IPS-18c (cell line): ENCODE data around the gene LHX6.

Experiments used
- H3K4me3 ChIP-seq: 2 replicates; pipeline ENCODE4 v1.7.0; 2013; ENCODE audit warnings: low read depth, mild to moderate bottlenecking, low read length, moderate library complexity; ENCODE audit not compliant: insufficient read depth
- H3K9me3 ChIP-seq: one replicate; pipeline ENCODE4 v1.6.1; 2013; ENCODE audit warnings: mild to moderate bottlenecking, low read length, moderate library complexity; ENCODE audit not compliant: control insufficient read depth, insufficient read depth

The LHX6 gene

DNA sequence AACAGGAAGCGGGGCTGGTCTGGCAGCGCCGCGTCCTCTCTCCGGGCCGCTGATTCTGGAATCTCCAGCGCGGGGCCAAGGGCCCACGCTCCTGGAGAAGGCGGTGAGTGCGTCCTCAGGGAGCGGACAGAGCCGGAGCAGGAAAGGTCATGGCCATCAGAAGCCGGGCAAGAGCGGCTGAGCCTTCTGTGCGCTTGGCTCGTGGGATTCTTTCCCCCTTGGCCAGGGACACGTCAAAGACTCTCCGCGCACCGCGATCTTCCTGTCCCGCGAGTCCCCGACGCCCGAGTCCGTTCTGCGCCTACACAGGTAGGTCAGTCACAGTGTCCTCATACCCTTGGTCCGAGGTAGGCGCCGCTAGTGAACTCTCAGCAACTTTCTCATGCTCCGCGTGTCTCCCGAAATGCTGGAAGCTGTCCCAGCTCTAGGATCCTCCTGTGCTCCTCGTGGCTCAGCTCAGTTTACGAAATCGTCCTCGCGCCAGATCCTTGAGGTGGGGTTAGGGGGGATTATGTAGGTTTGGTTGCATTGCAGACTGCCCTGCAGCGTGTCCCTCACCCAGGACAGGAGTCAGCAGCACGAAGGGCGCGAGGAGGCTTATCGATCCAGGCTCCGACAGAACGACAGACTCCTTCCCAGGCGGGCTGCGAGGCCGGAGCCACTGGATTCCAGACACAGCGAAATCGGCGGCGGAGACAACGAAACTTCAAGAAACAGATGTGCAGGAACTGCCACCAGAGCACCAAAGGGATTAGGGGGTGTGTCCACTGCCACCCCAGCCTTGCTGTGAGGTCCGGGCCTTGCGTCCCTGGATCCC is 8.7 kb downstream of the LHX6 start:
- peak overlapping the region; percentile 48 for H3K4me3 ChIP-seq

DNA sequence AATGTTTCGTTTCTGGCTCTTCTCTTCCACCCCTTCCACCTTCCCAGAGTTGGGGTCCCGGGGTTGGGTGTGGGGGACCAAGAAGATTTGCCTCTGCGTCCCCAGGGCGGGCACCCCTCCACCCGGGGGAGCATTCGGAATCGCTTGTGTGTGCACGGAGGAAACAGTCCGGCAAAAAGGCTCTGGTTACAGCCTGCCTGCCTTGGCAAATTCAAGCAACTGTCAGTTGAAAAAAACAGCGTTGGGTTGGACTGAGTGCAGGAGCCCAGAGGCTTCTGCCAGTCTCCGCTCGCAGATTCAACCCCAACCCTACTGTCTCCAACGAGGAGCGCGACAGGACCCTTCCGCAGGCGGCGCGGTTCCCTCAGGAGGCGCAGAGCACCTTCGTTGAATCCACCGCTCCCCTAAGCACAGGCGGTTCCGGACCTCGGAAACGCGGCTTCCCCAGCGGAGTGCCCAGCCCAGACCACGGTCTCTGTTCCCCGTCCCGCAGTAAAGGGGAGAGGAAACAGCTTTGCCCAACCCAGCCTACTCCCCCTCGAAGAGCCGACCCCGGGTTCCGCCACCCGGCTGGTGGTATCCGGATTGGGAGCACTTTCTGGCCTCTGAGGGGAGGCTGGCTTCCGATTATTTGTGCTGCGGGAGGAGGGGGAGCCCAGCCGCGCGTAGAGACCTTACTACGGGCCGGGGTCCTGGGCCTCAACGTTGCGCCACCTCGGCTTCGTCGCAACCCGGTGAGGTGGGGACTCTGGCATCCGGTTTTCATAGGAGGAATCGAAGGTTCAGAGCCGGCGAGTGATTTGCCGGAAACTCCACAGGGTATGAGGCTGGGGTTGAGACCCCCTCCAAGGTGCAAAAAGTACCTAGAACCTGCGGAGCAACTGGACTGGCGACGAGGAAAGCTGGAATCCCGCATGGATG is 9.6 kb downstream of the LHX6 start:
- H3K4me3 ChIP-seq = peak overlapping the region; percentile 48
- peaks cover 4% of the 10 kb centered on the region for H3K9me3 ChIP-seq

More for the DNA sequence above, 8.7 kb downstream of the LHX6 start:
- H3K9me3 ChIP-seq = peaks cover 4% of the 10 kb centered on the region

DNA sequence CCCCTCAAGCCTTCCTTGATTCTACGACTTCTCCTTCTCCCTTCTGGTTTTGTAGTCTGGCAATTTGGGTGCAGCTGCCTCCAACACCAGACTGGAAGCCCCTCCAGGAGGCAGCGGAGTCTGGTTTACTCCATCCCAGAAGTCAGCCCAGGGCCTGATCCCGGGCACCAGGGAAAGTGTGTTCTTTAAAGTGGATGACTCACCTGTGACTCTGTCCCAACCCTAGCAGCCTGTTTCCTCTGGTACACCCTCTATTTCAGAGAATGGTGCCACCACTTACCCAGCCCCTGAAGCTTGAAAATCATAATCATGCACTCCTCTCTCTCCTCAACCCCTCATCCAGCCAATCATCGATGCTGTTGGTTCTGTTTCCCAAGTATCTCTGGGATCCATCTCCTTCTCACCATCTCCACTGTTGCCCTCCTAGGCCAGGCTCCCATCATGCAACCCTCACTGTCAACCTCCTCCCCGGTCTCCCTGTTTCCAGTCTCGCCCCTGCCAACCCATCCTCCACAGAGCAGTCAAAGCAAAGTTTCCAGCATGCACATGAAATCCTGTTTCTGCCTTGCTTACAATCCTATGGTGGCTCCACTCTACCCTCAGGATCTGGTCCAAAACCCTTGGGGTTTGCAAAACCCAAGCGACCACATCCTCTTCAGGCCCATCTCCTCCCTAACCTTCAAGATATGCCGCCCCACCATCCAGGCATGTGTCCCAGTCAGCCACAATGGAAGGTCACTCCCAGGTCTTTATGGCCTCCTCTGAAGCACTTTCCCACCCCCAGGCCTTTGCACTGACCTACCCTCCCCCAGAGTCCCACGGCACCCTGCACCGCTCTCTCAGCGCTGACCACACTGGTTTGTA is 10.5 kb downstream of the LHX6 start:
- H3K4me3 ChIP-seq = peak overlapping the region; percentile 48; the same call in 1 of the 2 replicates
- H3K9me3 ChIP-seq = peaks cover 2% of the 10 kb centered on the region

DNA sequence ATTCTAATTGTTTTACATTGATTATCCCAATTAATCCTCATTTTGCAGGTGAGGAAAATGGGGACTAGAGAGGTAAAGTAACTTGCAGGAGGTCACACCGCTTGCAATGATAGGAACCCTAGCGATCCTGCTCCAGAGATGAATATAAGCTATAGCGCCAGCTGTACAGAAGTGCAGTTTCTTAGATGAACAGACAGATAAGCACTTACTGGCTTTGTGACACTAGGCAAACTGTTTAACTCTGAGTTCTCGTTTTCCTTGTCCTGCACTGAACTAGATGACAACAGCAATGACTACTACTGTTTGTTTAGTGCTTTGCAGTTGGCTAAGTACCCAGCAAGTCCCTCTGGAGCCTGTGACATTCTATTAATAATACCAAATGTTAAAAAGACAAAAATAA is 11.1 kb downstream of the LHX6 start:
- H3K9me3 ChIP-seq = peaks cover 2% of the 10 kb centered on the region
- no peak overlapping the region for H3K4me3 ChIP-seq

DNA sequence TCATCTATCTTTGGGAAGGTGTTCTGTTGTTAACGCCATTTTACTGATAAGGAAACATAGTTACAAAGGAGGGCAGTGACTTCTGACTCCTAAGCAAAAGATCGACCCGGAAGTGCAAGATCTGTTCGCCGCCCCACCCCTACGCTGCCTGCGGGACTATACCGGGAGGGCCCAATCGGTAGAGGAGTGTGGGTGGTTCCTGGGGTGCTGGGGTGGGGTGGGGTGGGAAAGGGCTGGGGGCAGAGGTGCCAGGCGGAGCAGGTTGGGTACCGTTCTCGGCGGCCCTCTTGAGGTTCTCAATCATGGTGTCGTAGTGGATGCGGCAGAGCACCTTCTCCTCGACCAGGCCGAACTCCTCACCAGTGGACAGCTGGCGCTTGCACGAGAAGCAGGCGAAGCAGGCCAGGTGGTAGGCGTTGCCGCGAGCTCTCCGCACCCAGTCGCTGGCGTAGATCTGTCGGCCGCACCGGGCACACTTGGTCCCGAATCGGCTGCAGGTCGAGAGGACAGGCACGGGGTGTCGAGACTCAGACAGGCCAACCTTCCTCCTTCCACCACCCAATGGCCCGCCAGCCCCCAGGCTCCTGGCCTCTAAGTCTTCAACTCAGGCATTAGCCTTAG is 11.8 kb downstream of the LHX6 start:
- peak overlapping the region; percentile 11; the same call in 1 of the 2 replicates for H3K4me3 ChIP-seq
- H3K9me3 ChIP-seq = peaks cover 2% of the 10 kb centered on the region

DNA sequence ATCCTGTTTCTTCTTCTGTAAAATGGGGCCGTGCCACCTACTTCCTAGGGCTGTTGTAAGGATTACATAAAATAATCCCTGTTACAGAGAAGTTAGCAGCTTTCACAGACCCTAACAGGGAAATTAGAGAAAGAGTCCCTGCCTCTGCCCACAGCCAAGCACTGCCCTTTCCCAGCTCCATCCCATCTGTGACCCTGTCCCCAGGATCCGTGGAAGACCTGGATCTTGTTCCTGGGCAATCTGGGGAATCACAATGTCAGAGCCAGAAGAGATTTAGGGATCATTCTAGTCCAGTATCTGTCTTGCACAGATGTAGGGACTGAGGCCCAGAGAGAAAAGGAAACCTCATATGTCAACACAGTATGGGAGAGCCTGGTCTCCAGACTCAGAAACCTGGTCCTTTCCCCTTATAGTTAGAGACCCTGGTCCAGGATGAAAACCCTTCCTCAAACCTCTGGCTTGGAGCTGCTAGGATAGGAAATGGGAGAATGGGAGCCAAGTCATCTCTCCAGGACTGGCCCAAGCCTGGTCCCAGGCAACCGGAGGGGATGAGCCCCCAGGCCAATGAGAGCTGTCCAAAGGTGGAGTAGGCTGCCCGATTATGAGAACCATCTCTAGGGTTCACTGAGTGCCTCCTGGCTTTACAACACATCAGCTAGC is 12.5 kb downstream of the LHX6 start:
- no peak overlapping the region for H3K4me3 ChIP-seq

DNA sequence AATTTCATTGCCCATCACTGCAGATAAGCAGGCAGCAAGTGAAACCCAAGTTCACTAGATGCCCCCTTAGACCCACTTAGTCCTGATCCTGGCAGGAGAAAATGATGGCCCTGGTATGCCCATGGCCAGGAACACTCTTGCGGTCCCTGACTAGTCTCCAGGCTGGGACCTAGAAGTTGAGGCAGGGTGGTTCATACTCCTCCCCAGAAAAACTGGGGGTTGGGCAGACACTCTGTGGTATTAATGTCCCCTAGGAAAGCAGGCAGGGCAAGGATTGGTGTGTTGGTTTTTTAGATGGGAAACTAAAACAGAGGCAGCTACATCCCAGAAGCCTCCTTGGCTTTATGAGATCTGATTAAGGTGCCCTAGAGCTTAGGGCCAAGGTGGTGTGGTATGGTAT is 13.1 kb downstream of the LHX6 start:
- Histone ChIP-seq H3K4me3 (no peak overlapping the region), H3K9me3 (peaks cover 2% of the 10 kb centered on the region)

More for the DNA sequence above, 12.5 kb downstream of the LHX6 start:
- peaks cover 2% of the 10 kb centered on the region for H3K9me3 ChIP-seq

DNA sequence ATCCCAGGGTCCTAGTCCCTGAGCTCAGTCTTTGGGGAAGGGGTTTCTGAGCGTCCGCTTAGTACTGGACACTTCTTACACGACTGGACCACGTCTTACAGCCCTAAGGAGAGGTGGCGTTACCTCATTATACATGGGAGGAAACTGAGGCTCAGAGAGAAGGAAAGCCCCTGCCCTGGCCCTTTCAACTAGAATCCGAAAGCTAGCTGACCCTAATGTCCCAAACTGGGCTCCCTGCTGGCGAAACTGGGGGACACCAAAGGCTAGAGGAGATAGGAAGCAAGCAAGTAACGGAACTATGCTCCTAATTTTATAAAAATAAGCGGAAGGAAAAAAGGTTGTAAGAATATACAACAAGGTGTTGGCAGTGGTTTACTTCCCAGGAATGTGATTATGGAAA is 14.2 kb downstream of the LHX6 start:
- peaks cover 2% of the 10 kb centered on the region for H3K9me3 ChIP-seq
- peak overlapping the region; percentile 49 for H3K4me3 ChIP-seq

DNA sequence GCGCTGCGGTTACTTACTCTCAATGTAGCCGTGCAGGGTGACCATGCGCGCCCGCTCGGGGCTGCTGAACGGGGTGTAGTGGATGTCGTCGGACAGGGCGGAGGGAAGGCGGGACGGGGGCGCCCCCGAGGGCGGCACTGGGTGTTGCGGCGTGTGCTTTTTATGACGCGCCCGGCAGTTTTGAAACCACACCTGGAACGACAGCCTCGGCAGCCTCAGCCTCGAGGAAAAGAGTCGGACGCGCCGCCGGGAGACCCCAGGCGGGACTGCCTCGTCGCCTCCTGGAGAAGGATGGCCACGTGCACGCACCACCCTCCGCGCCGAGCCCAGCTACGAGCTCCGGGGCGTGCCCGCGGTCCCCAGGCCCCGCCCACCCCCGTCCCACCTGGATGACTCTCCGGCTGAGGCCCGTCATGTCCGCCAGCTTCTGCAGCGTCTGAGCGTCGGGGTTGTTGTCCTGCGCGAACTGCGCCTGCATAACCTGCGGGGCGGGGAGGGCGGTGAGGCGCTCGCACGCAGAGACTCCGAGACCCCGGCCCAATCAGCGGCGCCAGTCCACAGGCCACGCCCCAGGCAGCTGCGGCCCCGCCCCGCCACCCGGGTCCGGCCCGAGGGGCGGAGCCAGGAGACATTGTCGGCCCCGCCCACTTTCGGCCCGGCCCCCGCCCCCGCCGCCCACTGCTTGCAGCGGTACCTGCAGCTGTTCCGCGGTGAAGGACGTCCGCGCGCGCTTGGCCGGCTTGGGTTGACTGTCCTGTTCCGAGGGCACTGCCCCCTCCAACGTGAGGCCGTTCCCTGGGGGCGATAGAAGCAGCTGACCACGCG is 15.0 kb downstream of the LHX6 start:
- H3K4me3 ChIP-seq = peak overlapping the region; percentile 49
- no peaks in the 10 kb centered on the region for H3K9me3 ChIP-seq

DNA sequence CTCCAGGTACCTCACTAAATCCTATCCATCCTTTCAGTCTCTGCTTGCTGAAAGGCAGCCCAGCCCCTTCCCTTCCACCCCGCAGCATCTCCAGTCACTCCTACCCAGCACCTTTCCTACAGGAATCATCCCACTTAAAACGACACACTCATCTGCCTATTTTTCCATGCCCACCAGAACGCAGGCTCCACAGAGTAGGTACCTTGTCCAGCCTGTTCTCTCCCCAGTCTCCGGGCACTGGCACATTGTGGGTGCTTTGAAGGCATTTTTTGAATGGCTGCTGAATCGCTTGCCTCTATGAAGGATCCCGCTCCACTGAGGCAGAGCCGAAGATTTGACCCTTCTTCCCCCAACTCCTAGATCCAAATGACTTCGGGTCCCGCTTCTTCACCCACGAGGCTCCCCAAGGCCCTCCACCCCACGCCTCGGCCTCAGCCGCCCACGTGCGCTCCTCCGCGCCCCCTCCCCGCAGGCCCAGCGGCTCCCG is 15.6 kb downstream of the LHX6 start:
- Histone ChIP-seq H3K4me3 (peak overlapping the region; percentile 49; the same call in 1 of the 2 replicates), H3K9me3 (no peaks in the 10 kb centered on the region)

DNA sequence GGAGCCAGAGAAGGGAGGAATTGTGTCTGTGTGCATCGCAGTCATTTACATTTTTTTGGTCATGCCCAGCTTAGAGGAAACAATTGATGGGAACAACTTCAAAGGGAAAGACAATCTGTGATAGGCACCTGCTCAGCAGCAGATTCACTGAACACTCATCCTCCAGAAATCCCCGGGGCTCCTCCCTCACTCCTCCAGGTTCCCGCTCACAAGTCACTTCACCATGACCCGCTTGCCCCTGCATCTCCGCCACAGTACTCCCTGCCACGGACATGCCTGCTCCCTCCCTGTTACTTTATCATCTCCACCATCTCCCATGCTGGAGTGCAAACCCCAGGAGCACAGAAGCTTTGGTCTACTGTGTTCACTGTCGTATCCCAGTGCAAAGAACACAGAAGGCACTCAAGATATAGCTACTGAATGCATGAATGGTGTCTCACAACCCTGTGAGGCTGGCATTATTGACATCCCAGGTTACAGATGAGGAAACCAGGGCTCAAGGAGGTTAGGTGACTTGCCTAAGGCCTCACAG is 16.2 kb downstream of the LHX6 start:
- Histone ChIP-seq H3K4me3 (no peak overlapping the region), H3K9me3 (no peaks in the 10 kb centered on the region)

DNA sequence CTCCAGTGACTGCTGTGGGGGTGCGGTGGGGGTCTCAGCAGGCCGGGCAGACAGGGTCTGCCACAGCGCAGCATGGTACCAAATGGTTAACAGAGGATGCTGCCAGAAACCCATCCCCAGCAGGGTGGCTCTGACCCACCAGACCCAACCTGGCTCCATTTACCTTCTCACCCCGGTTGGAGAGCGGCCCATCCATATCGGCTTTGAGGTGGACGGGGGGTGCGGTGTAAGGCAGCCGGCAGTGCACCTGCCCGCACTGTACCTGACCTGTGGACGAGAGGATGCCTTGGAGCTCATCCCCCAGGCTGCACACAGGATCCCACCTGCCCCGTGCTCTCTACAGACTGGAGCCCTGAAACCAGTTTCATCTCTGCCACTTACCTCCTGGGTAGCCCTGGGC is 19.3 kb downstream of the LHX6 start:
- H3K4me3 ChIP-seq = no peak overlapping the region
- H3K9me3 ChIP-seq = no peaks in the 10 kb centered on the region

DNA sequence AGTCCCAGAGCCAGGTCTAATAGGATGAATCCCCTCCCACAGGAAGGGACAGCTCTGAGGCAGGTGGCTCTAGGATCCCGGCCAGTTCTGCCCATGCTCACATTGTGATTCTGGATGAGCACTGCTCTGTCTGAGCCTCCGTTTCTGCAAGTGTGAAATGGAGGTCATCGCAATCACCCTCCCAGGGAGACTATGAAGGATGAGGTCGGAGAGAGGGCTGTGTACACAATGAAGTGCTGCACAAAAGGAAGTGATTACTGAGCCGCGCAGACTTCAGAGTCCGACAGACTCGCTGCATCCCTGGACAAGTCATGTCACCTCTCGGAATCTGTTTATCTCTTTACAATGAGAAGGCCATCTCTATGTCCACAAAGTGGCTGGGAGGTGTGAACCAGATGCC is 21.7 kb downstream of the LHX6 start:
- no peaks in the 10 kb centered on the region for H3K9me3 ChIP-seq
- H3K4me3 ChIP-seq = no peak overlapping the region

DNA sequence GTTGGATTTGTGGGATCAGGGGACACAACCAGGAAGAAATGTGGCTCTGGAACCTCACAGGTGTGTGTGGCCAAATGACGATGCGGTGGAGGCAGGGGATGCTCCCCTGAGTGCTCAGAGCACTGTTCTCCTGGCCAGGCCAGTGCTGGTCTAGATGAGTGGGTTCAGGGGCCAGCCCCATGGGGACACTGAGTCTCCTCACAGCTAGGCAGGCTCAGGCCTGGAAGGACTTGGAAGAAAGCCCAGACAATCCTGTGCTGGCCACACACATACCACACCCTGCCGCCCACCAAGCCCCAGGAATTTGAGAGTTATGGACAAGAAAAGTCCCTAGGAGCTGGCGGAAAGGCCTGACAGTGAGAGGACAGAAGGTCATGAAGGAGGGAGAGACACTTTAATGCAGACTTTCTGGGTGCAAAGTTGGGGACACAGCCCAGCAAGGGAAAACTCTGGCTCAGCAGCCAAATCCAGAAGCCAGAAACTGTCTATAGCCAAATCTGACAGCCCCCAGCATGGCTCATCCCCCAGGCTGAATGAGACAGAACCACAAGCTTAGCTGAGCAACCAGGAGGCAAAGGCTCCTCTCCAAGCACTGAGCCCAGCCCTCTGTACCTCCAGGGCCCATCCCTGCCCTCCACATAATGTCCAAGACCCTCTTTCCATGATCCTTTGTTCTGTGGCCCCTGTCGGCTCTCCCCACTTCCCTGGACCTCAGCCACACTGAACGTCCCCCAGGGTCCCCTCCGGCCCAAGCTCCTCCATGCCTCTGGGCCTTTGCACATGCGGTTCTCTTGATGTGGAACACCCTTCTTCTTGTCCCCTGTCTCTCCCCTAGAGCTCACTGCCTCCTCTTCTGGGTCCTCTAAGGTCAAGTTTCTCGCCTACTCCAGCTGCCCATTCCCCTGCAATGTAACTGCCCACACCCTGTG is 22.4 kb downstream of the LHX6 start:
- H3K9me3 ChIP-seq = no peaks in the 10 kb centered on the region
- no peak overlapping the region for H3K4me3 ChIP-seq
